WERI-Rb-1 (cell line): ENCODE data around the gene RASGRF2.
"Not testable (repeated sequence)": the region's sequence is repeated elsewhere in the genome, so short reads cannot be mapped to it uniquely, and the experiment has no call there.

Experiments
- DNase-seq: peaks from one replicate; pipeline ENCODE4 v3.0.0-alpha.2; 2020
- H3K27ac ChIP-seq: fragments of 250-450 bp; sonication (Bioruptor Pico); 2 replicates; pipeline ENCODE4 v1.5.1; 2020; ENCODE audit warnings: mild to moderate bottlenecking, moderate library complexity
- H3K27me3 ChIP-seq: fragments of 250-450 bp; sonication (Bioruptor Pico); 2 replicates; pipeline ENCODE4 v1.5.1; 2021; ENCODE audit warnings: mild to moderate bottlenecking, low read depth, moderate library complexity; ENCODE audit not compliant: insufficient read depth, severe bottlenecking
- H3K36me3 ChIP-seq: fragments of 250-450 bp; sonication (Bioruptor Pico); 2 replicates; pipeline ENCODE4 v1.5.1; 2020; ENCODE audit warnings: mild to moderate bottlenecking, moderate library complexity
- H3K4me3 ChIP-seq: 2 replicates; pipeline ENCODE4 v1.5.1; 2011; ENCODE audit warnings: low read depth, mild to moderate bottlenecking, control low read depth, low read length
- H3K9me3 ChIP-seq: fragments of 250-450 bp; sonication (Bioruptor Pico); 2 replicates; pipeline ENCODE4 v1.5.1; 2021; ENCODE audit warnings: mild to moderate bottlenecking, moderate library complexity; ENCODE audit not compliant: severe bottlenecking
- TF ChIP-seq, protein P1 (sequence below): IDR thresholded peaks from 2 replicates; pipeline ENCODE4 v1.5.1; 2011; ENCODE audit warnings: low read depth, mild to moderate bottlenecking, control low read depth, inconsistent platforms, low read length

The RASGRF2 gene

DNA sequence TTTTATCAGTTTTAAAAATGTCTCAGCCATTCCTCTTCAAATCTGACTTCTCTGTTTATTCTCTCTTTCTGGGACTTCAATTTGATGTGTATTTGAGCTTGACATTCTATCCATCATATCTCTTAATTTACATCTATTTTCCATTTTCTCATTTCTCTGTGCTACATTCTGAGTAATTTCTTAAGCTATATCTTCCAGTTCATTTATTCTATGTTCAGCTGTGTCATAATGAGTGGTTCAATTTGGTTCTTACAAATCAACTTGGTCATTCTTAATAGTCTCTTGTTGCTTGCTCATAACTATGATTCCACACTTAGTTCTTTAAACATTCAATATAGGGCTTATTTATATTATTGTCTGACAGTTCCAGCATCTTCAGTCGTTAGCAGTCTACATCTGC lies 289.8 kb downstream of the RASGRF2 start:
- DNase-seq, result no peak
- H3K27ac ChIP-seq, result no peak overlapping the region
- H3K9me3 ChIP-seq, result no peaks in the 10 kb centered on the region
- no peak overlapping the region for H3K4me3 ChIP-seq
- TF ChIP-seq, protein P1, sequence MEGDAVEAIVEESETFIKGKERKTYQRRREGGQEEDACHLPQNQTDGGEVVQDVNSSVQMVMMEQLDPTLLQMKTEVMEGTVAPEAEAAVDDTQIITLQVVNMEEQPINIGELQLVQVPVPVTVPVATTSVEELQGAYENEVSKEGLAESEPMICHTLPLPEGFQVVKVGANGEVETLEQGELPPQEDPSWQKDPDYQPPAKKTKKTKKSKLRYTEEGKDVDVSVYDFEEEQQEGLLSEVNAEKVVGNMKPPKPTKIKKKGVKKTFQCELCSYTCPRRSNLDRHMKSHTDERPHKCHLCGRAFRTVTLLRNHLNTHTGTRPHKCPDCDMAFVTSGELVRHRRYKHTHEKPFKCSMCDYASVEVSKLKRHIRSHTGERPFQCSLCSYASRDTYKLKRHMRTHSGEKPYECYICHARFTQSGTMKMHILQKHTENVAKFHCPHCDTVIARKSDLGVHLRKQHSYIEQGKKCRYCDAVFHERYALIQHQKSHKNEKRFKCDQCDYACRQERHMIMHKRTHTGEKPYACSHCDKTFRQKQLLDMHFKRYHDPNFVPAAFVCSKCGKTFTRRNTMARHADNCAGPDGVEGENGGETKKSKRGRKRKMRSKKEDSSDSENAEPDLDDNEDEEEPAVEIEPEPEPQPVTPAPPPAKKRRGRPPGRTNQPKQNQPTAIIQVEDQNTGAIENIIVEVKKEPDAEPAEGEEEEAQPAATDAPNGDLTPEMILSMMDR, result no peak
- peaks cover 8% of the 10 kb centered on the region; the same call in 1 of the 2 replicates for H3K36me3 ChIP-seq
- H3K27me3 ChIP-seq, result no peaks in the 10 kb centered on the region

DNA sequence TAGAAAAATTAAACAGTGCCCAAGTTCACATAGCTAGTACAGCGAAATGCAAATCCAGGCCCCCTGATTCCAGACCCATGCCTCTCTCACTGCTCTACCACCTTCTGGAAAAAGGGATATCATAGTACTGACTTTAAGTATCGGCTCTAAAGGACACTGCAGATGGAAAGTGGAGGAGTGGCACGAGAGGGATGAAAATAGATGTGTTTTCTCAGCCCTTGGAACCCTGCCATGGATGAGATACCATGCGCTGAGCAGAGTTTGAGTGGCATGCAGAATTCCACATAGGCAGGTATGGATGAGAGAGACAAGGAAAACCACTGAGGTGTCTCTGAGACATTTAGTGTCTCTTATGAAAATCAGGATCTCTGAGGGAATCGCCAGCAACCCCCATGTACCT lies 291.8 kb downstream of the RASGRF2 start:
- Histone ChIP-seq H3K9me3 (no peaks in the 10 kb centered on the region), H3K27me3 (no peaks in the 10 kb centered on the region), H3K36me3 (peaks cover 8% of the 10 kb centered on the region; the same call in 1 of the 2 replicates), H3K27ac (no peak overlapping the region), H3K4me3 (no peak overlapping the region)
- DNase-seq, result no peak
- TF ChIP-seq, protein P1, result no peak

DNA sequence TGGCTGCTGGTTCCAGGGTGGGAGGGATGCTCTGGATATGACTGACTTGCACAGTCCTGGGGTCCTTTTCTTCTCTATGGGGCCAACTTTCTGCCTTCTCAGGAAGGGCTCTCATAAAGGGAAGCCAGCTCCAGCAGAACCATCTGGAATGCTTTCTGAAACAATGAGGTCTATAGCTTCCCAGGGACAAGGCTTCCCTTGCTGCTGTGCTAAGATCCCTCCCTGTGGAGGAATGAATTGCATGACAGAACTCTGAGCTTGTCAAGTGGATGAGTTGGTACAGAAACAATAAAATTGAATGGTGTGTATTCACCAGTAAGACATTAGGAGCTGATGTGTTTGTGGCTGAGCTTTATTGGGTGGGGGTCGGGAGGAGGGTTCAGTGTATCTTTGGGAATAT lies 292.7 kb downstream of the RASGRF2 start:
- Histone ChIP-seq H3K36me3 (peaks cover 8% of the 10 kb centered on the region; the same call in 1 of the 2 replicates), H3K9me3 (no peaks in the 10 kb centered on the region), H3K27ac (no peak overlapping the region), H3K4me3 (no peak overlapping the region), H3K27me3 (no peaks in the 10 kb centered on the region)
- TF ChIP-seq, protein P1, result no peak
- no peak for DNase-seq

DNA sequence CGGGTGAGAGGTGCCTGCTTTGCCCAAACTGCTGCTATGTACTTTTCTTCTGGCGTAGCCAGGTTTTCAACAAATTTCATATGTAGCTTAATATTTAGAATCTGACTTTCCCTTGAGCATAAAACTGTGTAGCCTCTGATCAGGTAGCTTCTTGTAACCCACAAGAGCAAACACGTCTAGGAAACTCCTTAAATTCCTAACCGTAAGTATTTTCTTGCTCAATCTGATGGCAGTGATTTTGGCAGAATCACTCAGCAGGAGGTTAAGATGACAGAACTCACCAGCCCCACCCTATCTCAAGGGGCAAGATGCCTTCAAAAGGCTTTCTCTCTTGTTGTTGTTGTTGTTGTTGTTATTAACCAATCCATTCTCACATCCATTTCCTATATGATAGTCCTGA lies 293.7 kb downstream of the RASGRF2 start:
- Histone ChIP-seq H3K27ac (no peak overlapping the region), H3K36me3 (peaks cover 8% of the 10 kb centered on the region; the same call in 1 of the 2 replicates), H3K27me3 (no peaks in the 10 kb centered on the region), H3K9me3 (no peaks in the 10 kb centered on the region), H3K4me3 (no peak overlapping the region)
- TF ChIP-seq, protein P1, result no peak
- no peak for DNase-seq

DNA sequence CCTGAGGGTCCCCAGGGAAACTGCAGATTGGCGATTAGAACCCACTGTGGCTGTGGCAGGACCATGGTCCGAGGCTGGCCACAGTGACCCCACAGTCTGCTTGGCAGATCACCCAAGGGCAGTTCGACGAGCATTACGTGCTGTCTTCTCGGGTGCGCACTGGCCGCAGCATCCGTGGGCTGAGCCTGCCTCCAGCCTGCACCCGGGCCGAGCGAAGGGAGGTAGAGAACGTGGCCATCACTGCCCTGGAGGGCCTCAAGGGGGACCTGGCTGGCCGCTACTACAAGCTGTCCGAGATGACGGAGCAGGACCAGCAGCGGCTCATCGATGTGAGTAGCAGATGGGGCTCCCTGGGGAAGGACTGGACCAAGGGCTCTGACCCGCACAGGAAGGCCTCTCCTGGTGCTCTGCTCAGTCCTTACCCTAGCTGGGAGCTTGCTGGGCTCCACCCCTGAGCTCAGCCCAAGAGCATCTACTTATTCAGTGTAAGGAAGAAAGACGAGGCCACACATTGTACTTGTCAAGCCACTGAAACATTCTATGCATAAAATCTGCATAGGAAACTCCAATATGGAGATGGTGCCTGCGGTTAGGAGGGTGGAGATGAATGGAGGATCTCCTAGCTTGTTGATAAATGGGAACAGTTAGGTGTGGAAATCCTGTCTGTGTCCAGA lies 294.9 kb downstream of the RASGRF2 start:
- no peak for DNase-seq
- Histone ChIP-seq H3K9me3 (no peaks in the 10 kb centered on the region), H3K36me3 (peaks cover 4% of the 10 kb centered on the region; the same call in 1 of the 2 replicates), H3K27me3 (no peaks in the 10 kb centered on the region), H3K4me3 (no peak overlapping the region), H3K27ac (no peak overlapping the region)
- TF ChIP-seq, protein P1, result no peak

DNA sequence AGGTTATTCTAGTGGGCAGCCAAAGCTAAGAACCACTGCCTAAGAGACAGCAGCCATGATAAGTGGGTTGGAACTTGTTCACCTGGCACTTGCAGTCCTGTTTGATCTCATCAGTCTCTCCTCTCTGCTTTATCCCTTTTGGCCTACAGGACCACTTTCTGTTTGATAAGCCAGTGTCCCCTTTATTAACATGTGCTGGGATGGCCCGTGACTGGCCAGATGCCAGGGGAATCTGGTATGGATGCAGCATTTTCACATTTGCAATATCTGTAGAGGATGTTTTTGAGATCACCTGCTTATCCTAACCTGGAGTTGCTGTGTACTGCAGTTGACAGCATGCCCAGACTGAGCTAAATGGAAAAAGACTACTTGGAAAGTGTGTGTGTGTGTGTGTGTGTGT lies 296.6 kb downstream of the RASGRF2 start:
- no peak overlapping the region for H3K27ac ChIP-seq
- TF ChIP-seq, protein P1, result no peak
- no peak overlapping the region for H3K4me3 ChIP-seq
- H3K9me3 ChIP-seq, result no peaks in the 10 kb centered on the region
- no peaks in the 10 kb centered on the region for H3K27me3 ChIP-seq
- DNase-seq, result no peak
- H3K36me3 ChIP-seq, result no peaks in the 10 kb centered on the region

DNA sequence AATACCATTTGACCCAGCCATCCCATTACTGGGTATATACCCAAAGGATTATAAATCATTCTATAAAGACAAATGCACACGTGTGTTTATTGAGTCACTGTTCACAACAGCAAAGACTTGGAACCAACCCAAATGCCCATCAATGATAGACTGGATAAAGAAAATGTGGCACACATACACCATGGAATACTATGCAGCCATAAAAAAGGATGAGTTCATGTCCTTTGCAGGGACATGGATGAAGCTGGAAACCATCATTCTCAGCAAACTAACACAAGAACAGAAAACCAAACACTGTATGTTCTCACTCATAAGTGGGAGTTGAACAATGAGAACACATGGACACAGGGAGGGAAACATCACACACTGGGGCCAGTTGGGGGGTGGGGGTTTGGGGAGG lies 302.6 kb downstream of the RASGRF2 start:
- not testable (repeated sequence) for H3K27me3 ChIP-seq, DNase-seq, H3K9me3 ChIP-seq, H3K4me3 ChIP-seq, H3K27ac ChIP-seq, H3K36me3 ChIP-seq
